ENCODE results near the gene PKMYT1. TPM values are rescaled to one million over a fixed set of nuclear protein-coding genes. Genes with fewer than 3 reads are reported as not detected.
A peak's percentile ranks its signal among the peaks of the same experiment; 100 is the strongest.

PKMYT1 gene
- total and polyA plus RNA-seq, 9 of the 15 experiments (the other 6 are each of a cell fraction or from before 2014, with no cell fraction given), result 8.7 to 201 (median 37.8) TPM

DNA sequence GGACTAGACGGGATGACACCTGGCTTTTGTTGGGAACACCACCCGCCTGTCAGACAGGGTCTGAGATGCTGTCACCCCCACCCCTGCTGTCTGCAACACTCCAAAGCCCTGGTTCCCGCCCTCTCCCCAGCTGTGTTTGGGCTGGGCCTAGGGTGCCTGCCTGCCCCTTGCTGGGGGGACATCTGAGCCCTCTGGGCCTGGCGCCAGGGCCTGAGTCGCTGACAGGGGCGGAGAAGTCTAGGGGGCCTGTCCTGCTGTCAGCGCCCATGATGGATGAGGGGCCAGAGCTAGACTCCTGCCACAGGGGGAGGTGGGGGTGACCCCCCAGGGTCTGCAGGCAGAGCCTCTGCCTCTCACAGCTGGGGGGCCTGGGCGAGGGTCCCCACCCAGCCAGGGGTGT lies 7.6 kb upstream of the PKMYT1 start:
- Histone ChIP-seq H3K9me3 (replicated peaks; ENCODE audit: control insufficient read depth, insufficient read depth, low read depth, low read length) (no peaks in the 10 kb centered on the region), H3K79me2 (ENCODE audit: control insufficient read depth, insufficient read depth, low read length) (no peaks in the 10 kb centered on the region), H4K20me1 (replicated peaks; ENCODE audit: control insufficient read depth, insufficient read depth, low read length) (no peaks in the 10 kb centered on the region), H3K27ac (ENCODE audit: extremely low read depth, low read depth, low read length) (no peak overlapping the region), H3K4me3 (no peak overlapping the region), H3K4me2 (ENCODE audit: insufficient read depth, low read length) (no peak overlapping the region), H3K27me3 (ENCODE audit: control insufficient read depth in 2 of 2, insufficient read depth in 2 of 2, low read length in 2 of 2) (no peaks in the 10 kb centered on the region), H3K9me1 (ENCODE audit: control insufficient read depth, insufficient read depth, low read length) (no peaks in the 10 kb centered on the region), H3K36me3 (ENCODE audit: control insufficient read depth, insufficient read depth, low read length) (no peaks in the 10 kb centered on the region), H3K9ac (ENCODE audit: insufficient read depth in 1 of 2, low read depth in 2 of 2, low read length in 2 of 2) (peak overlapping the region in 1 of 2 experiments; percentile 53; a peak in 2 of 4 replicates), H3K4me1 (replicated peaks in 1 of 2; ENCODE audit: control insufficient read depth in 2 of 2, insufficient read depth in 2 of 2, low read length in 2 of 2) (peaks cover 7 to 61% of the 10 kb centered on the region in 2 experiments), H2AFZ (ENCODE audit: low read depth, low read length) (no peak overlapping the region)
- FAIRE-seq (no peak), ATAC-seq (no peak), DNase-seq (ENCODE audit: extremely low read depth in 1 of 4, low spot score in 3 of 4) (no peak)
- in situ Hi-C loops (cut with MboI) (no loop called here), intact Hi-C loops (cut with micrococcal nuclease) (no loop called here)
- no TSS peak for BruUV-seq (replicated peaks)
- ChIA-PET CTCF (ENCODE audit: low intra/inter-chr PET ratio) (no interaction called here), POLR2A (interaction anchor here (0.8 kb wide), 1 partner anchor 20 kb away, joined by 3 read pairs; no protein-coding TSS in a partner anchor)
- TF ChIP-seq, protein P1, sequence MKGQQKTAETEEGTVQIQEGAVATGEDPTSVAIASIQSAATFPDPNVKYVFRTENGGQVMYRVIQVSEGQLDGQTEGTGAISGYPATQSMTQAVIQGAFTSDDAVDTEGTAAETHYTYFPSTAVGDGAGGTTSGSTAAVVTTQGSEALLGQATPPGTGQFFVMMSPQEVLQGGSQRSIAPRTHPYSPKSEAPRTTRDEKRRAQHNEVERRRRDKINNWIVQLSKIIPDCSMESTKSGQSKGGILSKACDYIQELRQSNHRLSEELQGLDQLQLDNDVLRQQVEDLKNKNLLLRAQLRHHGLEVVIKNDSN (CRISPR knock-in tag; IDR thresholded peaks at IDR 0.05), result no peak
- TF ChIP-seq SETDB1 (IDR thresholded peaks at IDR 0.05; ENCODE audit: low read length), result no peak
- TF ChIP-seq ZNF384 (IDR thresholded peaks at IDR 0.05; ENCODE audit: low read depth, low read length), result no peak
- no peak for TF ChIP-seq RBM15 (IDR thresholded peaks at IDR 0.05; ENCODE audit: insufficient read depth, low read length)
- TF ChIP-seq NFE2 (IDR thresholded peaks at IDR 0.05; ENCODE audit: low read depth), result no peak
- no peak for TF ChIP-seq PBX2 (CRISPR knock-in tag; IDR thresholded peaks at IDR 0.05; ENCODE audit: low read depth)
- peak; percentile 85 for TF ChIP-seq PBX2 (tag; conservative IDR thresholded peaks at IDR 0.05; ENCODE audit: low read depth)
- no peak for TF ChIP-seq NCOA1 (IDR thresholded peaks at IDR 0.05; ENCODE audit: low read depth)
- TF ChIP-seq, protein P2, sequence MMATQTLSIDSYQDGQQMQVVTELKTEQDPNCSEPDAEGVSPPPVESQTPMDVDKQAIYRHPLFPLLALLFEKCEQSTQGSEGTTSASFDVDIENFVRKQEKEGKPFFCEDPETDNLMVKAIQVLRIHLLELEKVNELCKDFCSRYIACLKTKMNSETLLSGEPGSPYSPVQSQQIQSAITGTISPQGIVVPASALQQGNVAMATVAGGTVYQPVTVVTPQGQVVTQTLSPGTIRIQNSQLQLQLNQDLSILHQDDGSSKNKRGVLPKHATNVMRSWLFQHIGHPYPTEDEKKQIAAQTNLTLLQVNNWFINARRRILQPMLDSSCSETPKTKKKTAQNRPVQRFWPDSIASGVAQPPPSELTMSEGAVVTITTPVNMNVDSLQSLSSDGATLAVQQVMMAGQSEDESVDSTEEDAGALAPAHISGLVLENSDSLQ (IDR thresholded peaks at IDR 0.05), result peak; percentile 79
- TF ChIP-seq ZBTB7A (IDR thresholded peaks at IDR 0.05; ENCODE audit: borderline replicate concordance, control insufficient read depth, low read depth, low read length), result peak; percentile 46; the same call in 1 of the 2 replicates
- no peak for TF ChIP-seq CREB5 (CRISPR knock-in tag; IDR thresholded peaks at IDR 0.05)
- TF ChIP-seq MEIS2 (IDR thresholded peaks at IDR 0.05; ENCODE audit: partially characterized antibody), result peak; percentile 76
- TF ChIP-seq, protein P3, sequence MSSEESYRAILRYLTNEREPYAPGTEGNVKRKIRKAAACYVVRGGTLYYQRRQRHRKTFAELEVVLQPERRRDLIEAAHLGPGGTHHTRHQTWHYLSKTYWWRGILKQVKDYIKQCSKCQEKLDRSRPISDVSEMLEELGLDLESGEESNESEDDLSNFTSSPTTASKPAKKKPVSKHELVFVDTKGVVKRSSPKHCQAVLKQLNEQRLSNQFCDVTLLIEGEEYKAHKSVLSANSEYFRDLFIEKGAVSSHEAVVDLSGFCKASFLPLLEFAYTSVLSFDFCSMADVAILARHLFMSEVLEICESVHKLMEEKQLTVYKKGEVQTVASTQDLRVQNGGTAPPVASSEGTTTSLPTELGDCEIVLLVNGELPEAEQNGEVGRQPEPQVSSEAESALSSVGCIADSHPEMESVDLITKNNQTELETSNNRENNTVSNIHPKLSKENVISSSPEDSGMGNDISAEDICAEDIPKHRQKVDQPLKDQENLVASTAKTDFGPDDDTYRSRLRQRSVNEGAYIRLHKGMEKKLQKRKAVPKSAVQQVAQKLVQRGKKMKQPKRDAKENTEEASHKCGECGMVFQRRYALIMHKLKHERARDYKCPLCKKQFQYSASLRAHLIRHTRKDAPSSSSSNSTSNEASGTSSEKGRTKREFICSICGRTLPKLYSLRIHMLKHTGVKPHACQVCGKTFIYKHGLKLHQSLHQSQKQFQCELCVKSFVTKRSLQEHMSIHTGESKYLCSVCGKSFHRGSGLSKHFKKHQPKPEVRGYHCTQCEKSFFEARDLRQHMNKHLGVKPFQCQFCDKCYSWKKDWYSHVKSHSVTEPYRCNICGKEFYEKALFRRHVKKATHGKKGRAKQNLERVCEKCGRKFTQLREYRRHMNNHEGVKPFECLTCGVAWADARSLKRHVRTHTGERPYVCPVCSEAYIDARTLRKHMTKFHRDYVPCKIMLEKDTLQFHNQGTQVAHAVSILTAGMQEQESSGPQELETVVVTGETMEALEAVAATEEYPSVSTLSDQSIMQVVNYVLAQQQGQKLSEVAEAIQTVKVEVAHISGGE (CRISPR knock-in tag; IDR thresholded peaks at IDR 0.05), result no peak
- WGBS (ENCODE audit: insufficient coverage, low coverage, missing lambda C conversion rate), result 28% methylated on average over 8 of the region's 8 CpGs
